HG03558 (cell line): ENCODE results near the gene ATXN1L.
"Not testable (repeated sequence)": the region's sequence is repeated elsewhere in the genome, so short reads cannot be mapped to it uniquely, and the experiment has no call there.

Source experiments
- ATAC-seq: cut with Tn5 transposase; IDR thresholded peaks from one replicate; pipeline ENCODE4 v1.9.1; 2021; ENCODE audit warnings: moderate number of reproducible peaks; ENCODE audit not compliant: unreplicated experiment; ENCODE audit errors: extremely low read depth

Gene ATXN1L

GRCh38 chr16:71885261-71885650 lies 39.5 kb downstream of the ATXN1L start:
- no peak for ATAC-seq

- ATAC-seq: no peak
Measured at GRCh38 chr16:71889147-71889546, 43.4 kb downstream of the ATXN1L start.

GRCh38 chr16:71893888-71894228 lies 48.1 kb downstream of the ATXN1L start:
- no peak for ATAC-seq

GRCh38 chr16:71894229-71894920 lies 48.6 kb downstream of the ATXN1L start:
- ATAC-seq: no peak

- ATAC-seq: peak; percentile 78
Measured at GRCh38 chr16:71894921-71895678, 49.3 kb downstream of the ATXN1L start, which contains the start of gene IST1. IST1 (plus strand) TSS chr16:71895531; CDS start chr16:71915641, 20,110 bp downstream.

GRCh38 chr16:71895679-71896365 lies 50.0 kb downstream of the ATXN1L start:
- ATAC-seq: no peak

- ATAC-seq: no peak
Measured at GRCh38 chr16:71896764-71897368, 51.1 kb downstream of the ATXN1L start.

- no peak for ATAC-seq
Measured at GRCh38 chr16:71899171-71899570, 53.4 kb downstream of the ATXN1L start.

- no peak for ATAC-seq
Measured at GRCh38 chr16:71902656-71903365, 57.0 kb downstream of the ATXN1L start.

- ATAC-seq: no peak
Measured at GRCh38 chr16:71903608-71904007, 57.8 kb downstream of the ATXN1L start.

- no peak for ATAC-seq
Measured at GRCh38 chr16:71904239-71904638, 58.5 kb downstream of the ATXN1L start.

- not testable (repeated sequence) for ATAC-seq
Measured at GRCh38 chr16:71905765-71906164, 60.0 kb downstream of the ATXN1L start.
